Stimulated activated CD4-positive, alpha-beta T cell treated with anti-CD3 and anti-CD28 coated beads, Interleukin-15, amount 100 ng/mL, for 48 hours (primary cell): Measurements from ENCODE around the gene ZNF263.

Experiments used
- DNase-seq, 2 donors: peaks; one replicate each; pipeline ENCODE4 v3.0.0-alpha.2; 2020; ENCODE audit warnings: low read depth in 2 of 2

ZNF263 gene

GRCh38 chr16:3282730-3283542, at the start of gene ZNF263:
TSS of gene ZNF263 (plus strand) at chr16:3283491. CDS start at chr16:3283819, 328 bp downstream.
- peak; percentile 91 for DNase-seq

DNA sequence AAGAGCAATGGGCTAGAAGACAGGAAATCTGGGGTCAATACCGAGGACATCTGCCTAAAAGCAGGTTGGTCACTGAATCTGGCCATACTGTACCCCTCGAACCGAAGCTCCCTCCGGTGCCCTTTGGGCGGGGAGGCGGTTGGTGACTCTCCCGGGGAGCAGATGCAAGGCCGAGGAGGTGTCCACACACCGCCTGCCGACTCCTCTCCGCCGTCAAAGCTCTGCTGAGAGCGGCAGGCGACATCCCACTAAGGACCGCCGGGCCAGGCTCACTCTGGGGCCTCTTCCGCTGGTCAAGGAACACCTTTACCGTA, 48.8 kb upstream of the ZNF263 start:
- no peak for DNase-seq

DNA sequence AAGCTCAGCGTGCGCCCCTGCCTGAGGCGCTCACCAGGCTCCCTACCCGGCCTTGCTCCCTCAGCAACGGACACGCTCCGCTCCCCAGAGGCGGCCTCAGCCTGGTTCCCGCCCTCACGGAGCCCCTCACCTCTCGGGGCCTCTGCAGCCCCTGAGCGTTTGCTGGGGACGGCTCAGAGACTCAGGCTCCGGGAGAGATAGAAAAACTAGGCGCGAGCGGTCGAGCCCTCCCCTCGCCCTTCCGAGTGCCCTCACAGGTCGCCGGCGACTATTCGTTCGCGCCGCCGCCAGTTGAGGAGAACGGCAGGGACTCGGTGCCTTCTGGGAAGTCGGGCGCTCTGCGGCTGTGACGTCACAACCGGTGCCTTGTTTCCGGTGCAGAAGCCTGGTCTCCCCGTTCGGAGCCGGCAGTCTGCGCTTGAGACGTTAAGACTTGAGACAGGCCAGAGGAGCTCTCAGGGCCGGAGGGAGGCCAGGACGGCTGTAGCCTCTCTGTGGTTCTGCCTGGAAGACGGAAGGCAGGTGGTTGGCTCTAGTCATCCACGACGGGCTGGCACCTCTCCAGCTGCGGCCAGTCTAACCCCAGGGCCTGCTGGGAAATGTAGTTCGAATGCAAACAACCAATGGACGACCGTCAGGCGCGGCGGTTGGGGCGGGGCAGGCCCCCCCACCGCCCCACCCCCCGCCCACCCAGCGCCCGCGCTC, 48.3 kb upstream of the ZNF263 start, which contains the start of gene ZNF200:
Gene ZNF200 (minus strand): TSS at position 302 of the 705 bp plus-strand sequence. CDS start 1,403 bp downstream, outside the sequence.
- DNase-seq: peak; percentile 91 to 92

DNA sequence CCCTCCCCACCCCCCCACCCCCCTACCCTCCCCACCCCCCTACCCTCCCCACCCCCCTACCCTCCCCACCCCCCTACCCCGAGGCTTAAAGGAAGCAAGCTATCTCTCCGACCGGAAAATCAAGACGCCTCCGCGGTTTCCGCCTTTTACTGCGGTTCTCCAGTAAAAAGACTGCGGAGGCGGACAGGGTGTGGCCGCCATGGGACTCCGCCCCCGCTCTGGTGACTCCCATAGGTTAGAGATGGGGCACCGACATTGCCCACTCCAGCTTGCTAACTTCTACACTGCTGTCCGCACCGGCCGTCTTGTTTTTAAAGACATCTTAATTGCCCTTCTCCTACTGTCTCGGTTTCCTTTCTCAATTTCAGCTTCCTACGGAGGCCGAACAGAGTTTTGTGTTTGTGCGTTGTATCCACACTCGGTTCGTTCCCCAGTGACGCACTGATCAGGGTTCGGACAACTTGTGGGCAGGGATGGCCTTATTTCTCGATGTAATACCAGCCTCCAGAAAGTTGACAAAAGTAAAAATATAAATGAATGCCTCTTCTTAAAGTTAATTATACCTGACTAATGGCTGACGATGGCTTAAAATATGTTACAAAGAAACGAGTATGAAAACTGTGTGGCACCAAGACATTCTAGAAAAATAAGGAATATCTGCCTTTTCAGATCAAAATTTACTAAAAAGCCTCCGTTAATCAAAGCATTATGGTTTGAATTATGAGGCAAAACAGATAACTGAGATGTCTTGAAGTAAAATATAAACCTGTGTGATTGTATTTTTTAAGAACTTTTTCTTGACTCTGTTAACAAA, 47.2 kb upstream of the ZNF263 start:
- no peak for DNase-seq

- DNase-seq: no peak
Observed at GRCh38 chr16:3241761-3242160, 41.5 kb upstream of the ZNF263 start.

DNA sequence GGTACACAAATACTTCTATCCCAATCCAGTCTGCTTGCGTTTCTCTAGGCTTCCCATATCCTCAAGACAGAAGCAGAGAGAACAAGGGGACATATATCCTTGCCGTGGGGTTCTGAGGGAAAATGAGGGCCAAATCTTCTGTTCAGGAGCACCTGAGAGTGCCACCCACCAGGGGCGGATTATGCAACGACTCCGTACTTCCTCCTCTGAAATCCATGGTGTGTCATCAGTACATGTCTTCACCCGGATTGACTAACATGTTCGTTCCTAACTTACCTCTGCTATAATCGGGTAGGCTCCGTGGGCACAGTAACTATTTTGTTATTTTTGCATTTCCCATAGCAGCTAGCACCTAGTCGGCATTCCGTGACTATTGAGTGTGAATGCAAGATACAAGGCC, 40.6 kb upstream of the ZNF263 start:
- DNase-seq: no peak

GRCh38 chr16:3243882-3244281, 39.4 kb upstream of the ZNF263 start:
- DNase-seq: no peak

GRCh38 chr16:3246002-3246401, 37.3 kb upstream of the ZNF263 start:
- DNase-seq: no peak

DNA sequence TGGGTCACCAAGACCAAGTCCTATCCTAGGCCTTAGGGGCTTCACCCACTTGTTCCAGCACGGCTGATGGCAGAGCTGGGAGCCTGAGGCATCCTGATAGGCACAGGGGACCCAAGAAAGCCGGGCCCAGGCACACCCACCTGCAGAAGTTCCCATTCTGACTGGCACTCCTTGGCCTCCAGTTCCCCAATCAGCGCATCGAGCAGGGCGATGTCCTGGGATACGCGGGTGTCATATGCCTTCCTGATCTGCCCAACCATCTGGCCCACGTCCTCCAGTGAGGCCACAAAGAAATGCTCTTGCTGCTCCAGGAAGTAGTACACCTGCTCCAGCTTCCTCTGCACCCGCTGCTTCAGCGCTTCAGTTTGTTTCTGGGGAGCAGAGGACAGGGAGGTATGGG, 36.4 kb upstream of the ZNF263 start:
- DNase-seq: no peak

DNA sequence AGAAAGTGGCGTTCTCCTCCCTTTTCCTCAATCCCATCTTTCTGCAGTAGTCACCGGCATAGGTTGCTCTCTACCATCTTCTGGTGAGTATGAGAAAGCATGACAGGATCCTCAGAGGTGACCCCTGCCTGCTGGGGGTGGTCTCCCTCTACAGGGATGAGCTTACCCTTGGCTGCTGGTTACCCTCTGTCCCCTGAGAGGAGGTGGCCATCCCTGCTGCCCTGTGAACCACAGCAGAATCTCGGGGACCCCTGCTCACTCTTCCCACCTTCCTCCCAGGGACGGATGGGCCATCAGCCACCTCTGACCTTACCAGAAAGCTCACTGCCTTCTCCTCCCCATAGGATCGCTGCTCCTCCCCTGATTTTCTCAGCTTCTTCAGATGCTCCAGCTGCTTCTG, 34.7 kb upstream of the ZNF263 start:
- DNase-seq: no peak

DNA sequence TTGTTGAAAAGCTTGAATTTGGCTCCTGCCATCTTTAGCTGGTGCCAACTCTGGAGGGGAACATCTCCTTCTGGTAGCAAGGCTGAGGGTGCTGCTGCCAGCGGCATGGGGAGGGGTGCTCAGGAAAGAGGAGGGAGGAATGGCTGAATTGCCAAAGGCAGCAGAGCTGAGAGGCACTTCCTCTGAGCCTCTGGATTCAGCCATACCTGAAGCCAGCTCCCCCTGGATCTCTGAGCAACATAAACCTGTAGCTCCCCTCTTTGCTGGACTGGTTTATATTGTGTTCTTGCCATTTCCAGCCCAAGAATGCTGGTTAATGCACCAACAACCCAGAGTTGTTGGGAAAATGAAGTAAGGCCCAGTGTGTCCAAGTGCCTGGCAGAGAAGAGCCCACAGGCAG, 34.3 kb upstream of the ZNF263 start:
- DNase-seq: no peak

DNA sequence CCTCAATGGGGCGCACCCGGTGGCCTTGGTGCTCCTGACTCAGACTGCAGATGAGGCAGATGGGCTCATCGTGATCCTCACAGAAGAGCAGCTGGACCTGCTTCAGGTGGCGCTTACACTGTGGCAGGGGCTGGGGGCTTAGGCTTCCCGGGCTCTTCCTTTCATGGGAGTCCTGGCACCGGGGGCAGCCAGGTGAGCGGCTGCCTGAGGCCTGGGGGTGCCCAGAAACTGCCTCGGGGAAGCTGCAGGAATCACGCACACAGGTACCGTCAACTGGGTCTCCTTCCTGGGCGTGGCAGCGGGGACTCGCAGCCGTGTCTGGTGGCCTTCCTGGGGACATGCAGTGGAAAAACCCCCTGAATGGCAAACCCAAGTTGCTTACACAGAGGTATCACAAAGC, 33.8 kb upstream of the ZNF263 start:
- DNase-seq: no peak

DNA sequence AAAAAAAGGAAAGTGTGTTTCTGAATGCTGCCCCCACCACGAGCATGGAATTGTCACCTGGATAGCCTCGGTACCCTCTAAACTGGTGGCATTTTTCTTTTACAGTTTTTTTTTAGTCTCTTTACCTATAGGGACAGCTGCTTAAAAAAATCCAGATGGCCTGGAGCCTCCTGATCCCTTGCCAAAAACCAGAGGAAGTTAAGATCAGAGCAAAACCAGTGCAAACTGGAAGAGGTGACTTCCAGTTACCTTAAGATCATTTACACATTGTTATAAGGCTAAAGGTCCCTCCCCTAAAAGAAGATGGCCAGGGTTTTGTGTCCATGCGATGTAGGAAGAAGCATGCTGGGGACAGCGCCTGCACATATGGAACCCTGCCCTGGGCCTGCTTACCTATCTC, 30.3 kb upstream of the ZNF263 start:
- DNase-seq: no peak

- DNase-seq: no peak
Observed at GRCh38 chr16:3254309-3254708, 29.0 kb upstream of the ZNF263 start.

- no peak for DNase-seq
Observed at GRCh38 chr16:3256146-3256865, 27.0 kb upstream of the ZNF263 start, which contains the start of gene MEFV. TSS of gene MEFV (minus strand) at chr16:3256633. CDS start at chr16:3256587, 46 bp downstream.

- no peak for DNase-seq
Observed at GRCh38 chr16:3256866-3257465, 26.3 kb upstream of the ZNF263 start.

DNA sequence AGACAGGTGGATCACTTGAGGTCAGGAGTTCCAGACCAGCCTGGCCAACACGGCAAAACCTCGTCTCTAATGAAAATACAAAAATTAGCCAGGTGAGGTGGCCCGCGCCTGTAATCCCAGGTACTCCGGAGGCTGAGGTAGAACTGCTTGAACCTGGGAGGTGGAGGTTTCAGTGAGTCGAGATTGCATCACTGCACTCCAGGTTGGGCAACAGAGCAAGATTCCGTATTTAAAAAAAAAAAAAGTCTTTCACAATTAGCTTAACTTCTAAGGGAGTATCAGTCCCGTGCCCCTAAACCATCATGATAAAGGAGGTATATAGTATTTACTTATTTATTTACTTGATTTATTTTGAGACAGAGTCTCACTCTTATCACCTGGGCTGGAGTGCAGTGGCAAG, 23.5 kb upstream of the ZNF263 start:
- DNase-seq: no peak

DNA sequence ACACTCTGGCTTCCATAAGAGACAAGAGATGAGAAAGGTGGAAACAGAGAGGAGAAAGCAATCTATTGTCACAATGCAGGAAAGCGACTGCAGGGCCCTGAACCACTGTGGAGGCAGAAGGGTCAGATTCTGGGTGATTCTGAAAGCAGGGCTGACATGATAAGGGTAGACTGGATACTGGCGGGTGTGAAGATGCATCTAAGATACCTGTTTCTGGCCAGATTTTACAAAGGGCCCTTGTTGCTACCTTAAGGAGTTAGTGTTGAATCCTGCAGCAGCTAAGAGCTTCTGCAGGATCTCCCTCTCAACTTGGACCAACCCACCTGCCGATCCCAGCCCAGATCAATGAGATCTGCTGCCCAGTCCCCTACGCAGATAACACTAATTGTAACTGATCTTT, 20.8 kb upstream of the ZNF263 start:
- no peak for DNase-seq

- peak; percentile 92 to 98 for DNase-seq
Observed at GRCh38 chr16:3264137-3265036, 18.9 kb upstream of the ZNF263 start.

DNA sequence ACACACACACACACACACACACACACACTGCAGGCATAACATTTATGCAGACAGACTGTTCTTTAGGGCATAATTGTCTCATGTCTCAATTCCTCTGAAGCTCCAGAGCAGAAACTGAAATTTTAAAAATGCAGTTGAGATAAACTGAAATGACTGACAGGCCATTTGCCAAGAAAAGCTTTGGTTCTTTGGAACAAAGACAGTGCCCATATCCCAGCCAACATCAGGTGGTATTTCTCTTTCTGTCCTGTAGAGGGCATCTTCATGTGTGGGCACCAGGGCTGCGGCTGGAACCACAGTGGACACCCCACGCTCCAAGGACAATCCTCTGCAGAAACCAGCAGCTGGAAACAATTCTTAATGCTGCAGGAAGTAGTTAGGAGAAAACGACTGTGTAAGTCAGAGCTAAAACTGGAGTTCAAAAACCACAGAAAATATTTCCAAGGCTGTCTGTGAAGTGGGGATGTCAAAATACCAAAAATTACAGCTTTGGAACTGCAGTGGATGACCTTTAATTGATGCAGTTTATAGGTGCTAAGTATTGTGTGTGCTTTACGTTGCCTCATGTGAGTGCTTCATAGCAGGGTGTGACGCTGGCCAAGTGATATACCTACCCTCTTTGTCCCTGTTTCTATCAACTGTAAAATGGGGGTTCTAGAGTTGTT, 16.3 kb upstream of the ZNF263 start:
- DNase-seq: no peak
